Measurements from ENCODE around the gene TFDP2. TPM values are rescaled to one million over a fixed set of nuclear protein-coding genes. Genes with fewer than 3 reads are reported as not detected.

The TFDP2 gene
- total RNA-seq, 1 donor from 2014 or later = 14.7 TPM

- no peak for DNase-seq (ENCODE audit: extremely low read depth, low read depth, low spot score)
Observed at GRCh38 chr3:141894524-141895176, 254.7 kb downstream of the TFDP2 start.

Other genes starting within 250 kb of the TFDP2 start
- 8.3 and 11.0 TPM in 2 replicates for gene GK5, start 76.0 kb upstream of the TFDP2 start, total RNA-seq

All from glomerular endothelial cell (primary cell).